ENCODE data around the gene SHISA4.

DNA sequence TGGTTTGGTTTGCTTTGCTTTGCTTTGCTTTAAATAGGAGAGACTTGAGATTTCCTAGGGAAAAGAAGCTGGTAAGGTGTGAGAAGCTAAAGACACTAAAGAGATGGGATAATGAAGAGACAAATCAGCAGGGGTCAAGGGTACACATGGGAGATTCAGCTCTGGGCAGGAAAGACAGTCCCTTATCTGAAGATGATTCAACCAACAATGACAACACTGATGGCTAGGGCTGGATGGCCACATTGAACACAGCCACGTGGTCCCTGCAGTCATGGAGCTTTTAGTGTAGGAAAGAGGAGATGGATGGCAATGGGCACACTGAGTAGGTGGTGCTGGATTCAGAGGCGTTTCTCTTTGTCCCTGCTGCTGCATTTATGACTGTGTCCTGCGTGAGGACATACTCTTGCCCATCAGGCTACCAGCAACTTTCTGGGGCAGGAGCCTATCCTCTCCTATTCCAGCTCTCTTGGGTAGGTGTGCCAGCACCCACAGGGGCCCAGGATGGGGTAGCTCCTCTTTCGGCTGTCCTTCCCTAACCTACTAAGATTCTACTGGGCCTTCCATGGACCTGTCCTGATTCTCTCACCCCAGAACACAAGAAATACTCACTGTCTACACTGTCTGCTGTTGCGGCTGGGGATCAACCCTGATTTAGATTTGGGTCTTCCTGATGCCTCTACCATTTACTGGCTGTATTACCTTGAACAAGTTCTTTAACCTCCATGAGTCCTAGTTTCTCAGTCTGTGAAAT is 1.4 kb upstream of the SHISA4 start:
- TF ChIP-seq POLR2A (IDR thresholded peaks at IDR 0.05; ENCODE audit: low read length) (no peak), GATA1 (IDR thresholded peaks at IDR 0.05; ENCODE audit: low read depth, low read length) (no peak)
